Uterus (tissue), 2 donors: ENCODE data around the gene FOXK1.

Experiments used
- POLR2A ChIP-seq, 2 donors: fragments of 450-650 bp; IDR thresholded peaks; one replicate each; pipeline ENCODE4 v1.6.1; 2016; ENCODE audit warnings: antibody characterized with exemption in 2 of 2, mild to moderate bottlenecking in 1 of 2, moderate library complexity in 1 of 2
- TF ChIP-seq, protein P1 (sequence below), 4 experiments: fragments of 200-600 bp in 2 of 4; fragments of 450-650 bp in 2 of 4; sonication (generic) in 2 of 4; IDR thresholded peaks; one replicate each; pipeline ENCODE4 v1.5.1; 2016 to 2019; ENCODE audit warnings: antibody characterized with exemption in 4 of 4, mild to moderate bottlenecking in 2 of 4, moderate library complexity in 1 of 4

DNA sequence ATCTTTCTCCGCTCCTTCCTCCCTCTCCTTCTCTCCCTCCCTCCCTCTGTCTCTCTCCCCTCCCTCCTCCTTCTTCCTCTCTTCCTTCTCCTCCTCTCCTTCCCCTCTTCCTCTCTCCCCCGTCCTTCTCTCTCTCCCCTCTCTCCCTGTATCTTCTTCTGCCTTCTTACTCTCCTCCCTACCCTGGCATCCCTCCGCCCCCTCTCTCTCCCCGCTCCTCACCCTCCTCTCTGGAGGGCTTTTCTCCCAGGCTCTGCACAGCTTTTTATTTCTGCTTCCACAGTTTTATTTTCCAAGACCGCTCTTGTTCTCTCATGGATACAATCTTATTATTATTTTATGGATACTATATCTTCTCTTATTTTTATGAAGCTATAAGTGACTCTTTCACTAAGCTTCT, 125.9 kb downstream of the FOXK1 start:
- TF ChIP-seq, protein P1, sequence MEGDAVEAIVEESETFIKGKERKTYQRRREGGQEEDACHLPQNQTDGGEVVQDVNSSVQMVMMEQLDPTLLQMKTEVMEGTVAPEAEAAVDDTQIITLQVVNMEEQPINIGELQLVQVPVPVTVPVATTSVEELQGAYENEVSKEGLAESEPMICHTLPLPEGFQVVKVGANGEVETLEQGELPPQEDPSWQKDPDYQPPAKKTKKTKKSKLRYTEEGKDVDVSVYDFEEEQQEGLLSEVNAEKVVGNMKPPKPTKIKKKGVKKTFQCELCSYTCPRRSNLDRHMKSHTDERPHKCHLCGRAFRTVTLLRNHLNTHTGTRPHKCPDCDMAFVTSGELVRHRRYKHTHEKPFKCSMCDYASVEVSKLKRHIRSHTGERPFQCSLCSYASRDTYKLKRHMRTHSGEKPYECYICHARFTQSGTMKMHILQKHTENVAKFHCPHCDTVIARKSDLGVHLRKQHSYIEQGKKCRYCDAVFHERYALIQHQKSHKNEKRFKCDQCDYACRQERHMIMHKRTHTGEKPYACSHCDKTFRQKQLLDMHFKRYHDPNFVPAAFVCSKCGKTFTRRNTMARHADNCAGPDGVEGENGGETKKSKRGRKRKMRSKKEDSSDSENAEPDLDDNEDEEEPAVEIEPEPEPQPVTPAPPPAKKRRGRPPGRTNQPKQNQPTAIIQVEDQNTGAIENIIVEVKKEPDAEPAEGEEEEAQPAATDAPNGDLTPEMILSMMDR (IDR thresholded peaks at IDR 0.05) = no peak
- TF ChIP-seq POLR2A (IDR thresholded peaks at IDR 0.05) = no peak
